GM12891 (cell line): Measurements from ENCODE around the gene ASB16.

Source experiments
- DNase-seq: peaks from one replicate; pipeline ENCODE4 v3.0.0; 2011; ENCODE audit warnings: low spot score; ENCODE audit not compliant: insufficient read length
- FAIRE-seq: peaks from 2 replicates; lab custom pipeline; 2011; peaks lifted over from hg19 to GRCh38; lab: Jason Lieb, UNC
- PAX5 ChIP-seq: IDR thresholded peaks from 2 replicates; pipeline ENCODE4 v1.6.1; 2011; ENCODE audit warnings: low read length, moderate library complexity, mild to moderate bottlenecking; ENCODE audit not compliant: insufficient read depth, severe bottlenecking
- POLR2A ChIP-seq: IDR thresholded peaks from 2 replicates; pipeline ENCODE4 v1.6.1; 2011; ENCODE audit warnings: low read depth, low read length, control low read depth
- POLR2AphosphoS5 ChIP-seq: IDR thresholded peaks from 2 replicates; pipeline ENCODE4 v1.6.1; 2011; ENCODE audit warnings: low read depth, low read length, control low read depth
- POU2F2 ChIP-seq: IDR thresholded peaks from 2 replicates; pipeline ENCODE4 v1.6.1; 2011; ENCODE audit warnings: low read depth, mild to moderate bottlenecking, control low read depth, low read length, moderate library complexity
- SPI1 ChIP-seq: IDR thresholded peaks from 2 replicates; pipeline ENCODE4 v1.6.1; 2011; ENCODE audit warnings: low read depth, low read length, control low read depth
- TAF1 ChIP-seq: IDR thresholded peaks from 2 replicates; pipeline ENCODE4 v1.6.1; 2011; ENCODE audit warnings: low read depth, low read length, control low read depth

ASB16 gene

GRCh38 chr17:44149750-44150329 is 20.7 kb upstream of the ASB16 start:
- DNase-seq (no peak), FAIRE-seq (no peak)
- TF ChIP-seq SPI1, result no peak
- no peak for TF ChIP-seq PAX5
- no peak for TF ChIP-seq POLR2AphosphoS5
- no peak for TF ChIP-seq TAF1
- no peak for TF ChIP-seq POU2F2
- no peak for TF ChIP-seq POLR2A

GRCh38 chr17:44152875-44153274 is 17.6 kb upstream of the ASB16 start:
- peak; percentile 68 for FAIRE-seq
- TF ChIP-seq SPI1 (no peak), TAF1 (no peak), POLR2AphosphoS5 (no peak), PAX5 (no peak), POU2F2 (no peak), POLR2A (no peak)
- DNase-seq, result no peak

- FAIRE-seq (no peak), DNase-seq (no peak)
- no peak for TF ChIP-seq TAF1
- no peak for TF ChIP-seq POLR2AphosphoS5
- no peak for TF ChIP-seq POLR2A
- no peak for TF ChIP-seq SPI1
- no peak for TF ChIP-seq POU2F2
- TF ChIP-seq PAX5, result no peak
Measured at GRCh38 chr17:44155488-44155887, 15.0 kb upstream of the ASB16 start.

GRCh38 chr17:44159519-44160210 is 10.8 kb upstream of the ASB16 start:
- TF ChIP-seq PAX5, result no peak
- TF ChIP-seq SPI1, result no peak
- TF ChIP-seq POLR2A, result no peak
- TF ChIP-seq POU2F2, result no peak
- no peak for TF ChIP-seq POLR2AphosphoS5
- no peak for TF ChIP-seq TAF1
- DNase-seq, result no peak
- no peak for FAIRE-seq

GRCh38 chr17:44164476-44164875 is 6.0 kb upstream of the ASB16 start:
- DNase-seq, result no peak
- FAIRE-seq, result no peak
- TF ChIP-seq POLR2A, result no peak
- TF ChIP-seq POLR2AphosphoS5, result no peak
- no peak for TF ChIP-seq SPI1
- TF ChIP-seq POU2F2, result no peak
- no peak for TF ChIP-seq PAX5
- no peak for TF ChIP-seq TAF1

GRCh38 chr17:44167181-44167861 is 3.2 kb upstream of the ASB16 start:
- FAIRE-seq, result no peak
- no peak for DNase-seq
- TF ChIP-seq POU2F2 (no peak), TAF1 (no peak), PAX5 (no peak), SPI1 (no peak), POLR2A (no peak)

GRCh38 chr17:44170135-44170498 is 387 bp upstream of the ASB16 start:
- DNase-seq (no peak), FAIRE-seq (no peak)
- no peak for TF ChIP-seq POLR2A
- TF ChIP-seq POU2F2, result no peak
- TF ChIP-seq TAF1, result no peak
- TF ChIP-seq SPI1, result no peak
- no peak for TF ChIP-seq POLR2AphosphoS5
- no peak for TF ChIP-seq PAX5

GRCh38 chr17:44171931-44172455 is 1.5 kb downstream of the ASB16 start:
- no peak for FAIRE-seq
- TF ChIP-seq POLR2AphosphoS5 (no peak), PAX5 (no peak), TAF1 (no peak), POLR2A (0 out of 2 replicates have a peak, but pooled peaks have one; percentile 15), POU2F2 (no peak), SPI1 (no peak)
- DNase-seq, result no peak

GRCh38 chr17:44174427-44174826 is 3.9 kb downstream of the ASB16 start:
- no peak for DNase-seq
- no peak for TF ChIP-seq POU2F2
- no peak for FAIRE-seq

GRCh38 chr17:44176257-44176656 is 5.8 kb downstream of the ASB16 start:
- no peak for FAIRE-seq
- TF ChIP-seq SPI1 (no peak), POU2F2 (no peak)
- no peak for DNase-seq
